ENCODE data around the gene LIPT1.

- peak in 1 of 2 donors; percentile 81 for TF ChIP-seq POLR2A (IDR thresholded peaks at IDR 0.05)
- no peak for TF ChIP-seq CTCF (IDR thresholded peaks at IDR 0.05)
- peak; percentile 98 for TF ChIP-seq POLR2AphosphoS5 (IDR thresholded peaks at IDR 0.05; ENCODE audit: insufficient read depth in 1 of 2, low read depth in 1 of 2)
These were observed at the start of gene LIPT1, which contains the start of gene TSGA10 for GRCh38 chr2:99154643-99155536.

Measured in vagina (tissue), 2 donors.